ENCODE results near the gene KCNH2.

The KCNH2 gene

DNA sequence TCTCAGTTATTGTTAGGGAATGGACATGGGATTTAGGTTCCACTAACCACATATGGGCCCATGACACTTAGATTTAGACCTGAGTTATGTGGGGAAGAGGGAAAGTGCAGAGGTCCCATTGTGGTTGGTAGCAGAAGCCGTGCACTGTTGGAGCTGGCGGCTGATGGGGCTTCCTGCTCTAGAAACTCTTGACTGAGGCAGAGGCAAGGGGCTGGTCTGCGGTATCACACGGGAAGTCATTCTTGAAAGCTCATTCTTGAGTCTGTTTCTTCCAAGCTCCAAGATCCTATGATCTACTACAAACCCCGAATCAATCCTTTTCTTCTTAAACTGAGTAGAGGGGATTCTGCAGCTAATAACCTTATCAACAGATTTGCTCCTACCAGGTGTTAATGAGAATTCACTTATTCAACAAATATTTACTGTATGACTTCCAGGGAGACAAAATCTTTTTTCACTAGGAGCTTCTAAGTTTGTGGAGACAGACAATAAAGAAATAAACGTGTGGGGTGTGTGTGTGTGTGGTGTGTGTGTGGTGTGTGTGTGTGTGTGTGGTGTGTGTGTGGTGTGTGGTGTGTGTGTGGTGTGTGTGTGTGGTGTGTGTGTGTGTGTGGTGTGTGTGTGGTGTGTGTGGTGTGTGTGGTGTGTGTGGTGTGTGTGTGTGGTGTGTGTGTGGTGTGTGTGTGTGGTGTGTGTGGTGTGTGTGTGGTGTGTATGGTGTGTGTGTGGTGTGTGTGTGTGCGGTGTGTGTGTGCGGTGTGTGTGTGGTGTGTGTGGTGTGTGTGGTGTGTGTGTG, 68.7 kb downstream of the KCNH2 start:
- DNase-seq (ENCODE audit: low read depth in 2 of 2): no peak

DNA sequence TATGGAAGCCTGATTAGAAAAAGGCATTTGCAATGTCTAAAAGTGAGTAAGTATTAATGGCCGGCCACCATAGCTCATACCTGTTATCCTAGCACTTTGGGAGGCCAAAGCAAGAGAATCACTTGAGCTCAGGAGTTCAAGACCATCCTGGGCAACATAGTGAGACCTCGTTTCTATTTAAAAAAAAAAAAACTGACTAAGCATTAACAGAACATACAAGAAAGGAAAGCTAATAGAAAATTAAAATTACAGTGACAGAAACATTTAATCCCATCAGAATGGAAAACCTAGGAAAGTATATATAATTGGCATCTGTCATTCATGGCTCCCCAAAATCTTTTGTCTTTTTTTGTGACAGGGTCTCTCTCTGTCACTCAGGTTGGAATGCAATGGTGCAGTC, 69.9 kb downstream of the KCNH2 start:
- no peak for DNase-seq (ENCODE audit: low read depth in 2 of 2)

DNA sequence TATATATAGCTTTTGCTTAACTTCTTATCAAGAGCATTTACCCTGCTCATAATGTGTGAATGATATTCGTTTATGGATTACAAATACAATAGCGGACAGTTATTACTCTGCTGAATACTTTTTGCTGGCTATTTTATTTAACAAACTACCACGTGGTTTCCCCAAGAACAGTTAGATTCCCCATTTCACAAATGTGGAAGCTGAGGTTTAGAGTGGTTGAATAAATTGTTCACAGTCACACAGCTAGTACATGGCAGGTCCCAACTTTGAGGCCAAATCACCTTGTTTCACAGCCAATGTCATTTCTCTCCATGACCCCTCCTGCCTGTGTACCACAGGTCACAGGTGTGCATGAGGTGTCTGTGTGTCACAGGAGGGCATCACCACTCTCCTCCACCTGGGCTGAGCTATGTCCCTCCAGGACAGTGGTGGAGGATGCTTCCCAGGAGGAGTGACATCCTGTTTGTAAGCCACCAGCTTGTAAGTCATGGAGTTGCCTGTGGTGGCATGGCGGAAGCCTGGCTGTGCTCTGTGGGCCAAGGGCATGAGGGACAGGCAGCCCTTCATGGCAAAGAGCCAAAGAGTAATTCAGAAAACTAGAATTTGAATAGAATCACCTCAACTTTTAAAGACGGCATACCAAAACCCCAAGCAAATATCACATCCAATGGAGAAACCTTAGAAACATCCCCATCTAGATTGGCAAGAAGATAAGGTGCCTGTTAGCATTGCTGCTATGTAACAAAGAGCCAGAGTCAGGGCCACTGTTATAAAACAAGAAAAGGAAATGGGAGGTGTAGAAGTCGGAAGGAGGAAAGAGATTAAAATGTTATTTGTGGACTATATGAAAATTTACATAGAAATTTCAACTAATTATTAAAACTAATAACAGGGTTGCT, 73.9 kb downstream of the KCNH2 start:
- no peak for DNase-seq (ENCODE audit: low read depth in 2 of 2)

DNA sequence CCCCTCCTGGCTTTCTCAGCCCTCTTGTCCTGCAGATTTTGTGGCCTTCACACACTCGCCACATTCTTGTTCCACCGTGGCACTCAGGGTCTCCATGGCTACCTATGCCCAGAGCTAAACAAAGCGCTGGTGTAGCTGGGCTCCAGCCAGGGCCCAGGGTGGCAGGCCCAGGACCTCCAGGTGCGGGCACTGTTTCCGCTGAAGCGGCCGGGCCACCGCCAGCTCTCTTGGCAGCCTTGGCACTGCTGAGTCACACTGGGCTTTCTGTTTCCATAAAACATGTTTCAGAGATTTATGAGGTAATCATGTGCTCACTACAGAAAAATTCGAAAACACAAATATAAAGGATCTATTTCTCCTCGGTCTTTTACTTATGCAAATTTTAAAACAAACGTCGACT, 74.5 kb downstream of the KCNH2 start:
- DNase-seq (ENCODE audit: low read depth in 2 of 2): no peak

DNA sequence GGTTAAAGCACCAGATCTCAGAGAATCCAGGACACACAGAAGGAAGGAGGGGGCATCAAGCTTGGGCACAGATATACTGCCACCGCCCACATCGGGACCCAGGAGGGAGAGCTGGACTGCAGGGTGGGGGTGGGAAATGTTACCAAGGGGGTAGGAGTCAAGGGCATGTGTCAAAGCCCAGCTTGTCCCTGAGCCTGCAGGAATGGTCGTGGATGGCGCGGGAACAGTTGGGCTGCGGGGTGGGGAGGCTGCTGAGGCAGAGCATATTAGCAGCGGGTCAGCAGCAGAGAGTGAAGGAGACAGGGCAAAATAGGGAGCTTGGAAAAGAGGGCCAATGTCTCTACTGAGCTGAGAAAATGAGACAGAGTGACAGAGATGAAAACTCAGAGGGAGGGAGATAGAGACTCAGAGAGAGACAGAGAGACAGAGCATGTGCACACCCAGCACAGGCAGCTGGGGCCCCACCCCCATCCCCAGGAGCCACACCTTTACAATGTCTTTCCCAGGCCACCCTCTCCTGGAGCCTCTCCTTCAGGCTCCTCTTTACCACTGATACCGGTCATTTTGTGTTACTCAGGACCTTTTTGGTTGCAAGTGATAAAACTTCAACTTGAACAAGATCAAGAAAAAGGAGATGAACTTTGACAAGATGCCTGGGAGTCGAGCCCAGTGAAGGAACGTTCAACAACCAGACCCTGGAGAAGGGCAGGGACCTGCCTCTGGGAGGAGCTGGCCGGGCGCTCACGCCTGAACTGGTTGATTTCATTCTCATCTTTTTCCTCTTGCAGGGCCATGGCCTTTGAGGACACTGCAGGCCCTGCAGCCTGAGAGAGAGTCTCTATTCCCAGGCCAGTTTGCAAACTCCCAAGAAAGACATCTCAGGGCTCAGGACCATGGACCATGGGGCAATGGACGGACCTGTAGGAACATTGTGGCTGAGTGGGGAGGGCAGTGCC, 75.8 kb downstream of the KCNH2 start:
- DNase-seq (ENCODE audit: low read depth in 2 of 2): no peak

DNA sequence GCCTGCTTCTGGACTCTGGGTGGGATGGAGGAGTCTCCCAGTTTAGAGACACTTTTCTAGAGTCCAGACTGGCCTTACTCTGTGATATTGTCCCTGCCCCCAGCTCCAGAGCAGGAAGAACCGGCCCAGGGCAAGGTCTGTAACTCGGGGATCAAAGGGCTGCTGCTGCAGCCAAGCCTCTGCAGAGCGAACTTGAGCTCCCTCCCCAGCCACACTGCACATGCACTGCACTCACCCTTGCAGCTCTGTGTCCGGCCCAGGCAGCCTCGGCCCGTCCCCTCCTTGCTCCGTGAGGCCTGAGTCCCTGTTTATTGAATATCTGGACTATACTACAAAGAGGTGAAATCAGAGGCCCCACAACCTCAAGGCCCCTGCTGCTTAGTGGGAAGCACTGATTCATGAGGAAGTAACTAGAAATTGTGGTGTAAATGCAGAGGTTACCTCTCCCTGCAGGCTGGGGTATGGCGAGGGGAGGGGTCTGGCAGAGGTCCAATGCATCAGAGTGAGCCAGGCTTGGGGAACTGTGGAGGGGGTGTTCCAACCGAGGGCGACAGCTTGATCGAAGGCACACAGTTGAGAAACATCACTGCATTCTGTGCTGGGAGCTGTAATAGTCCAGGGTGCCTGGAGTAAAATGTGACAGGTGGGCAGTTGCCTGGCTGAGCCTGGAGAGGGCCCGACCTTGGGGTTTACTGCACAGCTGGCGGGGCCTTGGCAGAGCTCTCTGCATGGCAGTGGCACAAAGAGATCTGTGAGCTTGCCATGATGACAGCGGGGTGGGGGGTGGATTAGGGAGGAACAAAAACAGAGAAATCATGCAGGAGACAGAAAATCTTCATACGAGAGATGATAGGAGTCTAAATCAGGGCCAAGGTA, 76.7 kb downstream of the KCNH2 start:
- no peak for DNase-seq (ENCODE audit: low read depth in 2 of 2)

DNA sequence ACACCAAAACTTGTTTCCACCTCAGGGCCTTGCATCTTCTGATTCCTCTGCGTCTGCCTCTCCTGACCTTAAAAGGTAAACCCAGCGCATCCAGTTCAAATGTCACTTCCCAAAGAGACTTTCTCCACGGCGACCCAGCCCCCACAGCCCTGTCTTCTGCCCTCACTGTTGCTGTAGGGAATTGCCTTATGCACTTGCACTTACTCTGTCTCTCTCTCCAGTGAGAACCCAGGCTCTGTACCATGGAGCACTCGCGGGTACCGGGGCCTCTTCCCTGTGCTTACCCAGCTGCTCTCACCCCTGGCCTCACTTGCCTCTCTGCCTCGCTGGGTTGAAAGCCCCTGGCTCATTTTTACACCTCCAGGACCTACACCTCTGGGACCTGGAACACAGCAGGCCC, 77.4 kb downstream of the KCNH2 start:
- DNase-seq (ENCODE audit: low read depth in 2 of 2): no peak

DNA sequence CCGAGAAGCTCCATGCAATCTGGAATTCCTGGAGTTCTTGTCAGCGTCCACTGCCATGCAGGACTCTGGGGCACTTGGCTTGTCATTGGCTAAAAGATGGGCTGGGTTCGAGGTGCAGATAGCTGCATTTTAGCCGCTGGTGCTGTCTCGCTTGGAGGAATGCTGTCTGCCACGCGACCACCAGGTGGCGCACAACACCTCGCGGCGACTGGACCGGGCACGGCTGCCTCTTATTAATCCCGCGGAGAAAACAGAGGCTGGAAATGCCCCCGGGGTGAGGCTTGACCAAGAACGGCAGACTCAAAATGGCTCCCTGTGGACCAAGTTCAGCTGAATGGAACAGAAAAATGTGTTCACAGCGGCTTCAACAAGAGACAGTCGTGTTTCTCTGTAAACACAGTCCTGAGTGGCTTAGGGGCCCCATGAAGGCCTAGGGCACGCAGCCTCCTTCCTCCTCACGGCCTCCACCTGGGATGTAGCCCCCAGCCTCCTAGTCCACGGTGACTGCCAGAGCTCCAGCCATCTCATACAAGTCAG, 79.6 kb downstream of the KCNH2 start:
- peak; percentile 72 to 78 for DNase-seq (ENCODE audit: low read depth in 2 of 2)

DNA sequence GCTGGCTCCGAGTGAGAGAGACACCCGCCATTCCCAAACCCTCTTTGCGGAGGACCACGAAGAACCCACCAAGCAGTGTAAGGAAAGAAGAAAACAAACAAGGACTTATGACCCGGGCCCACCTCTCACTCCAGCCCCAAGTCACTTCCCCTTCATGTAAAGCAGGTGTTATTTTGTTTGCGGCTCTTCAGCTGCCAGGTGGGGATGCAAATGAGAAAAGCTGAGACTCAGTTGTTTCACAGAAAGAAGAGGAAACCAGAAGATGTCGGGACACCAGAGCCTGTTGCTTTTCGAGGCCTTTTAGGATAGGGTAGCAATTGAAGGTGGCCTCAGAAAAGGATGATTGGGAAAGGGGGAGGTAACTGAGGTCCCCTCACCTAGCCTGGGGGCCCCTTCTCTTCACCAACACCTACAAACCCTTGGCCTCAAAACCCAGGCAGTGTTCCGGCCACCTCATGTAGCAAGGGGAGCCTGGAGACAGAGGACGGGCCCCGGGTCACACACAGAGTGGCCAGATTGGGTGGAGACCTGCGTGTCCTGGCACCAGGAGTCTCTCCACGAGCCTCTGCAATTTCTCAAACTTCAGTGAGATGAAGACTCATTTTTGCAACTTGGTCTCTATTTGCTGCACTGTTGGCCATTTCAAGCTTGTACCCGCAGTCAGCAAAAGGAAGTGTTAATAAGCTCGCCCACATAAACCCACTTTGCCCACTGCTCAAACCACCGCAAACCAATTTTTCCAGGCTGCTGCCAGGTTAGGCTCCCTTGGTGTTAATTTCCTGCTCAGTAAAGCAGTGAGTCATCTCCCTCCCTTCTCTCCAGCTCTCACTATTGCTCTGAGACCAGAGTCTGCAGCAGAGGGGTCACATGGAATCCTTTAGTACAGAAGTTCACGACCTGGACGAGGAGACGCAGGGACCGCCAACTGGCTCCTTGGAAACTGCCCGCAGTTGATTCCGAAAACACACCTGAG, 80.3 kb downstream of the KCNH2 start:
- DNase-seq (ENCODE audit: low read depth in 2 of 2): peak in 1 of 2 donors; percentile 22

DNA sequence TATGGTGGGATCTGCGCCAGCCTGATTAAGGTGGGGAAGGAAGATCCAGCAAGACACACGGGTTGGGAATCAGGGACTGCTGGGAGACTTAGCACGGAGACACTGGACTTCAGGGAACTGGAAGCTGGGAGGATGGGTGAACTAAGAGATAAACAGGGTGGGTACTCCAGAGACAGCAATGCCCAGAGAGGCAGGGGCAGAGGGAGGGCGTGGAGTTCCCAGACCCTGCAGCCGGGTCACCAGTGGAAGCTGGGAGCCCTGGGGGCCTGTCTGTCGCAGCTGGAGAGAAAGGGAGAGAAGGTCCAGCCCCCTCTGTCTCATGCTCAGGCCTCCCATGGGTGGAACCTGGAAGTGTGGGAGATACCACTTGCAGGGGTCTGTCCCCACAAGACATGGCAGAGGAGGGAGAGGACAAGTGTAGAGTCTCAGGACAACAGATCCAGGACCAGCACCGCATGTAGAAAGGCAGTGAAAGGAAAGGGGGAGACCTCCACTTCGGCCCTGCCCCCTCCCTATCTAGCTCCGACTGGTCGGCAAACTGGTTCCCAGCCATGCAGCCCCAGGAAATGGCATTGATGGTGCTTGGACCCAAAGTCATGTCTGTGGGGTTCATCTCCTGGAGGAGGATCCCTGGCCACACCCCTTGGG, 81.4 kb downstream of the KCNH2 start:
- no peak for DNase-seq (ENCODE audit: low read depth in 2 of 2)

DNA sequence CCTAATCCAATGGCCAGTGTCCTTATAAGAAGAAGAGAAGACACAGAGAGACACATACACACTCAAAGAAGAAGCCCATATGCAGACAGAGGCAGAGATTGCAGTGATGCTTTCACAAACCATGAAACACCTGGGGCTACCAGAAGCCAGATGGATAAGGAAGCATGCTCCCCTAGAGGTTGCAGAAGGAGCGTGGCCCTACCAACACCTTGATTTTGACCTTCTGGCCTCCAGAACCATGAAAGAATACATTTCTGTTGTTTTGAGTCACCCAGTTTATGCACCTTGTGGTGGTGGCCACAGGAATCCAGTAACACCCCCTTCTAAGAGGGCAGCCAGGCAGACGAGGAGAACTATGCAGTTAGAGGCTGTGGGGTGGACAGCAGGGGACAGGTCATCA, 82.3 kb downstream of the KCNH2 start:
- DNase-seq (ENCODE audit: low read depth in 2 of 2): no peak
